ENCODE data around the gene SMARCC2.

- TF ChIP-seq CTCF (IDR thresholded peaks at IDR 0.05) (no peak), POLR2A (IDR thresholded peaks at IDR 0.05) (no peak)
Observed at GRCh38 chr12:56114084-56114483, 75.2 kb downstream of the SMARCC2 start.

Measured in body of pancreas (tissue), 4 donors.